Adipose tissue (tissue), 3 donors: ENCODE data around the gene EFCAB9. TPM values are rescaled to one million over a fixed set of nuclear protein-coding genes. Genes with fewer than 3 reads are reported as not detected.

Experiments
- H3K27ac ChIP-seq: one replicate; pipeline ENCODE4 v1.5.1; 2013; ENCODE audit warnings: low read depth, low read length
- WGBS, 3 donors: extraction: QIAGEN DNeasy Blood & Tissue Kit; methylation state at CpG; one replicate each; pipeline ENCODE4 v1.1.7; 2013; 5-methylcytosine and 5-hydroxymethylcytosine counted together
- polyA plus RNA-seq, 3 donors: library from polyadenylated mRNA; stranded (reverse); fragments of 200-250 nt; gene quantifications; one replicate each; pipeline ENCODE4 v1.2.3, GENCODE V29; 2013
- donor health status: healthy with polysubstance abuse.
- donor health status: Bipolar disorder and iron deficiency.
- donor health status: healthy.

The EFCAB9 gene
- polyA plus RNA-seq, 3 donors = not detected

DNA sequence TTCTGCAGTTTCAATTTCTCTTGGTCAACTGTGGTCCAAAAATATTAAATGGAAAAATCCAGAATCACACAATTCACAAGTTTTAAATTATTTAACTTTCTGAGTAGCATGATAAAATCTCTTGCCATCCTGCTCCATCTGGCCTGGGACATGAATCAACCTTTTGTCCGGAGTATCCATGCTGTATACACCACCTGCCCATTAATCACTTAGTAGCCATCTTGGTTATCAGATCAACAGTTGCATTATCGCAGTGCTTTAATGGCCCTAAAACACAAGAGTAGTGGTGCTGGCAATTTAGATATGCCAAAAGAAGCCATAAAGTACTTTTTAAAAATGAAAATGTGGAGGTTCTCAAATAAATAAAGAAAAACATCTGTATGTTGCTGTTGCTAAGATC, 25.3 kb downstream of the EFCAB9 start:
- no peak overlapping the region for H3K27ac ChIP-seq
- WGBS, 3 donors = 75 to 97% (median 92%) methylated on average over 2 of the region's 2 CpGs

DNA sequence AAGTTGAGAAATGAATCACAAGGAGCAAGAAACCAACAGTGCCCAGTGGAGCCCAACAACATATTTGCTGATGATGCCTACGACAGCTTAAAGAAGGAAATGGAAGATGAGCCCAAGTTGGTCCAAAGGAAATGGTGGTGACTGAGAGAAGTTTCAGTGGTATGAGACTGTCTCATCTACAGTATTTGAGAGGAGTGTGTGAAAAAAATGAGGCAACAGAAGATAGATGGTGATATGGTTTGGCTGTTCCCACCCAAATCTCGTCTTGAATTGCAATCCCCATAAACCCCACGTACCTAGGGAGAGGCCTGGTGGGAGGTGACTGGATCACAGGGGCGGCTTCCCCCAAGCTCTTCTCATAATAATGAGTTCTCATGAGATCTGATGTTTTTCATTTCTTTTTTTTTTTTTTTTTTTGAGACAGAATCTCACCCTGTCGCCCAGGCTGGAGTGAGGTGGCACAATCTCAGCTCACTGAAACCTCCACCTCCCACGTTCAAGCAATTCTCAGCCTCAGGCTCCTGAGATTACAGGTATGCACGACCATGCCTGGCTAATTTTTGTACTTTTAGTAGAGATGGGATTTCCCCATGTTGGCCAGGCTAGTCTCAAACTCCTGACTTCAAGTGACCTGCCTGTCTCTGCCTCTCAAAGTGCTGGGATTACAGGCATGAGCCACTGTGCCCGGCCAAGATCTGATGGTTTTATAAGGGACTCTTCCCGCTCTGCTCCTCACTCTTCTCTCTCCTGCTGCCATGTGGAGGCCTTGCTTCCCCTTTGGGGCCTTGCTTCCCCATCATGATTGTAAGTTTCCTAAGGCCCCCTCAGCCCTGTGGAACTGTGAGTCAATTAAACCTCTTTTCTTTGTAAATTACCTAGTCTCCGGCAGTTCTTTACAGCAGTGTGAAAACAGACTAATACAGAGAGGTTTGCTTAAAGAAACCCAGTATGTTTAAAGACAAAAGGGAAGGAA, 30.2 kb downstream of the EFCAB9 start:
- WGBS, 3 donors = 89 to 92% (median 92%) methylated on average over 10 of the region's 10 CpGs
- no peak overlapping the region for H3K27ac ChIP-seq

DNA sequence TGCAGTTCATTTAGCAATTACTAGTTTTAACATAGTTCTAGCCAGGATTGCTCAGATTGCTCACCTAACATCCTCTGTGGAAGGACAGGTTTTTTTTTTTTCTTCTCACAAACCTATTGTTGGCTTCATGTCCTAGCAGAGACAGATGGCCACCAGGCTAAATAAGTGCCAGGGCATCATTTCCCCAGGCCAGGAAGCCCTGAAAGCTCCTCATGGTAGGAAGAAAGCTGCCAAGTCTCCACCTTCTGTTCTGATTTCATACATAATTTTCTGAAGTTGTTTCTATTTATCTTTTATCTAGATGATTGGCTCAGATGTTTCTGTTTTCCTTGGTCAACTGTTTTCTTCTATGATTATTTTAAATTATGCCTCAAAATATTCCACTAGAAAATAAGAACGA, 31.0 kb downstream of the EFCAB9 start:
- 91 to 94% (median 92%) methylated on average over 1 of the region's 1 CpG for WGBS, 3 donors
- H3K27ac ChIP-seq = no peak overlapping the region

DNA sequence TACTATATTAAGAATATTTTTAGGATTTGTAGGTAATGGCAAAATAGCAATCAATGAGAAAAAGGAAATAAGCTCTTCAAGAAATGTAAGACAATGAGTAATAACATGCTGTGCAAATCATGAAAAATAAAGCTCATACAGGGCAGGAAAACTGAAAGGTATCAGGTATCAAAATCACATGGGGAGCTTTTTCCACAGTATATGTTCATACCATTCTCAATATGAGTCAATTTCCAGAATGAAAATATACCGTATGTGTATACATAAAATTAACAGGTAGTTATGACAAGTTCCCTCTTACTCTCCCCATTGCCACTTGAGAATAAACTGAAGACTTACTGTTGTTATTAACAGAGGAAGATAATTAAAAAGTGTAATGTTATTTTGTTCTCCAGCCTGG, 35.9 kb downstream of the EFCAB9 start:
- 90 to 98% (median 95%) methylated on average over 1 of the region's 1 CpG for WGBS, 3 donors
- H3K27ac ChIP-seq = no peak overlapping the region

DNA sequence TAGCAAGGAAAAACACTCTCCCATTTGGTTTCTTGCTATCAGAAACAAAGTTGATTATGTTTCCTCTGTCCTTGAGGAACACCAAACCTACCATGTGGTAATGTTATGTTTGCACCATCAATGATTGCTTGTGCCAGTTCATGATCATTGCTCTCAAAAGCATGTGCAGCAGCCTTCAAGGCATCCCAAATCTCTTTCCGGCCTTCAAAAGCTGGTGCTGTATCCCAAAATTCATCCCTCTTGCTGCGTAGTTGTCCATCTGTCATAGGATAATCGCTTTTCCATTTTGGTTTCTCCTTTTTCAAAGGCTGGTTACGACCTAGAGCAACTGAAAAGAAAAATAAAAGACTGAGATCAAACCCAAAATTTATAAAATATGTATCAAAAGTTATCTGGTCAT, 40.1 kb downstream of the EFCAB9 start:
- H3K27ac ChIP-seq = no peak overlapping the region
- WGBS, 3 donors = 96 to 98% (median 97%) methylated on average over 4 of the region's 4 CpGs

DNA sequence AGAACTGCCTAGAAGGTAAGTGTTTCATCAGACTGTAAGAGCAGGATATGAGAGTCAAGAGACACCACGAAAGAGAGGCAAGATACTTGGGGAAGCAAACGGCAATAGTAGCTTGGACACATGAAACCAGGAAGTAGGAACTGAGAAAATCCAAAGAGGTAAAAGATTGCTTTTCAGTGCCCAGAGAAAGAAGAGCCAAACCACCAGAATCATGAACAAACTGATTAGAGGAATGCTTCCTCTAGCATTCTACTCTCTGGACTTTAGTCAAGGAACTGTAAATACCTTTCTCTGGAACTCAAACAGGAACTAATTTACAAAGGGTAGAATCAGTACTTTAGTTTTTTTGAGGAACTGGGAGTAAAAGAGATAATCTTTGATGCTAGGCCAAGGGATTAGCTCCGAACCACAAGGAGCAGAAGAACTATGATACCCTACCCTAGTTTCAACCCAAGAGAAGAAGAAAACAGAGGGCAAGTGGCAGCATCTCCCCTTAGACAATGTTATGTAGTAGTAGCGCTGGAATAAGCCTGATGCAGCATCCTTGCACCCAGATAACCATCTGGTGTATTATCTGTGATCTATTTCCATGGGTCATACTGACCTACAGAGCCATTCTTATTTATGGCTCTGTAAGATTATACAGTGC, 41.3 kb downstream of the EFCAB9 start:
- H3K27ac ChIP-seq = no peak overlapping the region
- 39 to 45% (median 39%) methylated on average over 4 of the region's 4 CpGs for WGBS, 3 donors

DNA sequence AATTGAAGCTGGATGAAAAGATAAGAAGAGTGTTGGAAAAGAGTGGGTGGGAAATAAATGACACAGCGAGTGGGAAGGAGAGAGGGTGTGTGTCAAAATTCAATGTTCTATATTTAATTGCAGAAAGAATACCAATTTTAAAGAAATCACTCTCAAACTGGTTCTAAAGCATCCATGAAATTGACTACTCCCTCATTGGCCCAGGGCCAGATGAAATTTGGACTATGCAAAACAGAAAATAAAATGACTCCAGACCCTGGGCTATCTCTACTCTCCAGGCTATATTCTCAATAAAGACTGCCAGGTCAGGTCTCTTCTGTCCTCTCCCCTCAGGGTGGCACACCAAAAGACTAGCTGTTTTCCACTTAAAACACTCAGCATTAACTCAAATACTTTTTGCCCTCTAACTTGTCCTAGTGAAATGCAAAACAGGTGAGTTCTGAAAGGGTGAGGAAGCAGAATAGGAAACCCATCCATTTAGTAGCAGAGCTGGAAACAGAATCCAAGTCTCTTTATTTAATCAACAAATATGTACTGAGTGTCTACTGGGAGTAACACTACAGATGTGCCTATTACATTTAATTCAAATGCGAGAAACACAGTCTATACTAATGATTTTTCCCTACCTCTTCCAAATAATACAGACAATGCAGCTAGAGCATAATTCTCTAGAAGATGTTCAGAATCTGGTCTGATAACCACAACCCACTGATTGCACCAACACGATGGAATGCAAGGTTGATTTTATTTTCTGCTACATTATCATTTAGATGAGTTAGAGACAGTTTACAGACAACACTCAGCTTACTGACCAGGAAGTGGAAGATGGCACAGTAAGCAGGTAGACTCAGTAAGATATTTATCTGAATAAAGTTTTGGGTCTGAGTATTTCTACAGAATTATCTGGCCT, 42.1 kb downstream of the EFCAB9 start:
- no peak overlapping the region for H3K27ac ChIP-seq
- WGBS, 3 donors = 55 to 81% (median 79%) methylated on average over 3 of the region's 3 CpGs

DNA sequence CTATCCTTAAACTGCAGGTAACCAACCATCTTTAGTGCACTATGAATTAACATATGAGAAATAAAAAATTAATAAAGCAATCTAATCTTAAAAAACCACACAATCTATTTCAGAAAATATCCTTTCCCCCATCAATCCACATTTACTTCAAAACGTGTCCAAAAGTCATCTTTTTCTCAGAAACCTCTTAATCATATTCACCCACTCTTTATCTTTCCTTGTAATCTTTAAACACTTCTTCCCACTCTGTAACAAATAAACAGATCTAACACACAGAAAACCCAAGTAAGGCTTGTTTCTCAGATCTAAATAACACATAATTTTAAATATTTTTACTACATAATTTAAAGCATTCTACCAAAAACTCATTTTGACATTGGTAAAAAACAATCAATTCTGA, 44.4 kb downstream of the EFCAB9 start:
- 32 to 54% (median 47%) methylated on average over 1 of the region's 1 CpG for WGBS, 3 donors
- no peak overlapping the region for H3K27ac ChIP-seq

DNA sequence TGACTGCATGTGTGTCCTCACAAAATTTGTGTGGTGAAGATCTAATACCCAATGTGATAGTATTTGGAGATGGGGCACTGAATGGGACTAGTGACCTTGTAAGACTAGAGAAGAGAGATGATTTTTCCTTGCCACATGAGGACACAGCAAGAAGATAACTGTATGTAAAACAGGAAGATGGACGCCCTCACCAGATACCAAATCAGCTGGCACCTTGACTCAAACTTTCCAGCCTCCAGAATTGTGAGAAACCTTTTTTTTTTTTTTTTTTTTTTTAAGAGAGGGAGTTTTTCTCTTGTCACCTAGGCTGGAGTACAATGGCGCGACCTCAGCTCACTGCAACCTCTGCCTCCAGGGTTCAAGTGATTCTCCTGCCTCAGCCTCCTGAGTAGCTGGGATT, 49.3 kb downstream of the EFCAB9 start:
- WGBS, 3 donors = 97 to 98% (median 98%) methylated on average over 3 of the region's 3 CpGs
- no peak overlapping the region for H3K27ac ChIP-seq

DNA sequence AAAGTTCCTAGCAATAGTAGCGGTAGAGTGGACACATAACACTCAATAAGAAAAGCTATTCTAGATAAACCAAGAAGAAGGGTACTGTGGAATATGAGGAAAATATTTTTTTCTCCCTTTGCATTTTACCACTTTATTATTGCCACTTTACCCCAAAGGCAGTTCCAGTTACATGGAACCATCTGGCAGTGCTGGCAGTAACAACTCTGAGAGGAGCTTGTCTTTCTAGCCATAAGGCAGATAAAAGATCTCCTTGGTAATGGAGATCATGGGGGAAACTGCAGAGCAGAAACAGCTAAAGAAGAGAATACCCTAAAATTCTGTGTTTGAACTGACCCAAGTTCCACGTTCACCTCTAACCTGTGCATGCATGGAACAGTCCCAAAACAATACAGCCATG, 51.1 kb downstream of the EFCAB9 start:
- WGBS, 3 donors = 68 to 94% (median 91%) methylated on average over 2 of the region's 2 CpGs
- no peak overlapping the region for H3K27ac ChIP-seq

DNA sequence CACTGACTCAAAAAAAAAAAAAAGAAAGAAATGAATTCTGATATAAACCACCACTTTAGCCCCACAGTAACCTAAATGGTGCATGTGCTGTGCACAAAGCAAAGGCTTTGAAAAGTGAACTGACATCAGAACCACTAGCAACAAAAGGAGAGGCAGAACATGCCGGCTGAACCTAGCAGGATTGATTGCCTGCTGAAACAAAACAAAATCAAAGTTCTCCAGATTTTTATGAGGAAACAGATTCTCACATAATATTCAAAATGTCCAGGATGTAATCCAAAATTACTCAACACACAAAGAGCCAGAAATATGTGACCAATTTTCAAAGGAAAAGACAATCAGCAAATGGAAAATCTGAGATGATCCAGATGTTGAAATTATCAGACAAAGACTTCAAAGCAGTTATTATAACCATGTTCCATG, 51.7 kb downstream of the EFCAB9 start:
- WGBS, 3 donors = 36 to 59% (median 55%) methylated on average over 1 of the region's 1 CpG
- H3K27ac ChIP-seq = no peak overlapping the region

DNA sequence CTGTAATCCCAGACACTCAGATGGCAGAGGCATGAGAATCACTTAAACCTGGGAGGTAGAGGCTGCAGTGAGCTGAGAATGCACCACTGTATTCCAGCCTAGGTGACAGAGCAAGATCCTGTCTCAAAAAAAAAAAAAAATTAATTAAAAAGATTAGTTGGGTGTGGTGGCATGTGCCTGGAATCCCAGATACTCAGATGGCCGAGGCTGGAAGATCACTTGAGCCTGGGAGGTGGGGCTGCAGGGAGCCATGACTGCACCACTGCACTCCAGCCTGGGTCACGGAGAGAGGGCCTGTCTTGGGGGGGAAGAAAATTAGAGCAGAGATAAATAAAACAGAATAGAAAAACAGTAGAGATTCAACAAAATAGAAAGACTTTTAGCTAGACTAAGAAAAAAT, 54.7 kb downstream of the EFCAB9 start:
- WGBS, 3 donors = 85 to 92% (median 85%) methylated on average over 2 of the region's 2 CpGs

DNA sequence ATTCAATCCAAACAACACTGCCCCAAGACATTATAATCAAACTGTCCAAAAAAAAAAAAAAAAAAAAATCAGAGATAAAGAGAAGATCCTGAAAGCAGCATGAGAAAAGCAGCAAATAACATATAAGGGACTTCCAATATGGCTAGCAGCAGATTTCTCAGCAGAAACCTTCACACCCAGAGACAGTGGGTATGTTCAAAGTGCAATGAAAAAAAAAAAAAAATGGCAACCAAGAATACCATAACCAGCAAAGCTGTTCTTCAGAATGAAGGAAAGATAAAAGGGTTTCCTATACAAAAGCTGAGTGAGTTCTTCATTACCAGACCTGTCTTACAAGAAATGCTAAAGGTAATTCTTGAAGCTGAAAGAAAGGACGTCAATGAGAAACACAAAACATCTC, 57.4 kb downstream of the EFCAB9 start:
- WGBS, 3 donors = 96 to 100% (median 97%) methylated on average over 1 of the region's 1 CpG
- no peak overlapping the region for H3K27ac ChIP-seq

More for the DNA sequence above, 54.7 kb downstream of the EFCAB9 start:
- no peak overlapping the region for H3K27ac ChIP-seq

DNA sequence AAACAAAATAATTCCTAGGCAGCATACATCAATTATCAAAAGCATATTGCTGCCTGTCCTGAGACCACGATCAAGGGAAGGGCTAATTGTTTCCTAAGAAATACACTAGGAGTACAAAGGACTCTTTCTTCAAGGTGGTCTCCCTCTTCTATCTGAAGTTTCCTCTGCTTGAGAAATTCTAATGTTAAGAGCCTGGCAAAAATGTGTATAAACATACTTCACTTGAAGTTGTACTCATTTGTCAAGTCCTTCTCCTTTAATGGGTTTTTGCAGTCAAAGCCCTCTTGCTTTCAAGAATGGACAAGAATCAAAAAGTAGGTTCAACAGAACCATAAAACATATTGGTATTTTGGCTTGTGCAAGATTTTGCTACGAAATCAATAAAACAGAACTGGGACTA, 58.5 kb downstream of the EFCAB9 start:
- no peak overlapping the region for H3K27ac ChIP-seq
- WGBS, 3 donors = 72 to 89% (median 79%) methylated on average over 2 of the region's 2 CpGs

Other genes starting within 250 kb of the EFCAB9 start
- gene FBXW11, start 187.5 kb upstream of the EFCAB9 start, polyA plus RNA-seq = 10 to 100 TPM; 12.4 to 19.8 (median 18.0) TPM
- 10 to 100 TPM in 2 of 3 donors, 1 to 10 TPM in 1; 5.0 to 24.1 (median 19.9) TPM for gene STK10, start 5.9 kb upstream of the EFCAB9 start, polyA plus RNA-seq
- gene UBTD2, start 89.6 kb downstream of the EFCAB9 start, polyA plus RNA-seq = 10 to 100 TPM in 1 of 3 donors, 1 to 10 TPM in 2; 5.3 to 26.8 (median 7.4) TPM